Activated T-cell treated with anti-CD3 and anti-CD28 coated beads for 1 hour (primary cell): ENCODE measurements around the gene STIM1.
A peak's percentile ranks its signal among the peaks of the same experiment; 100 is the strongest.

Source experiments
- DNase-seq: peaks from one replicate; pipeline ENCODE4 v3.0.0-alpha.2; 2020; ENCODE audit warnings: low read depth

STIM1 gene

DNA sequence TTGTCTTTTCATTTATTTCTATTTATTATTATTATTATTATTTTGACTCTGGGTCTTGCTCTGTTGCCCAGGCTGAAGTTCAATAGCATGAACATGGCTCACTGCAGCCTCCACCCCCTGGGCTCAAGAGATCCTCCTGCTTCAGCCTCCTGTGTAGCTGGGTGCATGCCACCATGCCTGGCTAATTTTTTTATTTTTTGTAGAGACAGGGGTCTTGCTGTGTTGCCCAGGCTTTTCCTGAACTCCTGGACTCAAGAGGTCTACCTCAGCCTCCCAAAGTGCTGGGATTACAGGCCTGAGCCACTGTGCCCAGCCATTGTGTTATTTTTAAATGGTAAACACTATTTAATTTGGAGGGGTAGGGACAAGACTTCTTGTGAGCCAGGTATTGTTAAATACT lies 215.9 kb downstream of the STIM1 start:
- no peak for DNase-seq

GRCh38 chr11:4071914-4072313 lies 216.4 kb downstream of the STIM1 start:
- DNase-seq: no peak

DNA sequence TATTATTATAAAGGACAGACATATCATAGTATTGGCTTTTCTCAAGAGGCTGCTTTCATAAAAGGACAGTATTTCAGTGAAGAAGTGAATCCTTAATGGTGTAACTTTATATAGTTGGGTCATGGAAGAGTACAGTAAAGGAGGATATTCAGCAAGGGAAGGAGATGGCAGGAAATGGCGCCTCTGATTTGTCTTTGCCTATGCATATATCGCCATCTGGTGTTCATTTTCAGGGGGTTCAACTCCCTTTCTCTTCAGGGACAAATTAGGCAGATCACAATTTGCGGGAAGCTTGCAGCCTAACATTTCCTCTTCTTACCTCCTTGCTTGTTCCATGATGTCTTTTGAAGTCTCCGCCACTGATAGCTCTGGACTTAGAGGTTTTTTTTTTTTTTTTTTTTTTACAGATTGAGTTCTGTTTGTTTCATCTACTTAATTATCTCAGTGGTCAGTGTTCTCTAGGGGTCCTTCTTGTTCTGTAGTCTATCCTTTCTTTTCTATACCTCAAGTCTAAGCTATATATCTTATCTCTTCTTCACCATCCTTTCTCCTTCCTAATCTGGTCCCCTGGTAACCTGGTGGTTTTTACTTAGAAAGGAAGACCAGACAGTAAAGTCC lies 217.3 kb downstream of the STIM1 start:
- DNase-seq: no peak

GRCh38 chr11:4074266-4074665 lies 218.8 kb downstream of the STIM1 start:
- DNase-seq: no peak

- DNase-seq: no peak
These were observed 221.3 kb downstream of the STIM1 start for GRCh38 chr11:4076774-4077173.

- DNase-seq: no peak
These were observed 227.7 kb downstream of the STIM1 start for GRCh38 chr11:4083198-4083597.

DNA sequence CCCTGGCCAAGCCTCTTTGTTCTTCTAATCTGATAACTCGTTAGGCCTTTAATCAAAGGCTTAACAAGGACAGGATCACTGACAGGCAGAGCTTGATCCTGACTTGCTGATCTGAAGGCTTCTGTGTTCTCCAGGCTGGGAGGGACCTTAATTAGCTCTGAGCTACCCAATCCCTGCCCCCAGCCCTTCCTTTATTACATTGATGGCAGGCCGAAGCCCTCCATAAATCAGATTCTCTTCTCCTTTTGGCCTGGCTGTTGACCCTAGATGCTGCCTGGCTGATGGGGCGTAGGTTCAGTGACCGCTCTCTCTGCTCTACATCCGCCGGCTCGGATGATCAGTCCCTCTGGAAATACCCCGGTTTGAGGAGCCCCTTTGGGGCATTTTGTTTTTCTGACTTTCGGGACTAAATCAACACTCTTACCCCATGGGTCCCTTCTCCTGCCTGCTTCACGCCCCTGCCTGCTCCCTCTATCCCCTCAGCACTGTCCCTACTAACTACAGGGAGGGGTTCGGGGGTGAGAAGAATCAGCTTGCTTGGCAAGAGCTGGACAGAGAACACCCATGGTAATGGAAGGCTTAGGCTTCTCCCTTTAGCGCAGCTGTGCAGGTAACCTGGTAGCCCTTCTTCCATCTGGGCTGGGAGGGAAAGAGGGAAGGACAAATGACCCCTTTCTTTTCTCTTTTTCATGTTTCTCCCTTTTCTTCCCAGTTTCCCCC lies 229.1 kb downstream of the STIM1 start:
- no peak for DNase-seq

- no peak for DNase-seq
These were observed 230.1 kb downstream of the STIM1 start for GRCh38 chr11:4085575-4085974.

DNA sequence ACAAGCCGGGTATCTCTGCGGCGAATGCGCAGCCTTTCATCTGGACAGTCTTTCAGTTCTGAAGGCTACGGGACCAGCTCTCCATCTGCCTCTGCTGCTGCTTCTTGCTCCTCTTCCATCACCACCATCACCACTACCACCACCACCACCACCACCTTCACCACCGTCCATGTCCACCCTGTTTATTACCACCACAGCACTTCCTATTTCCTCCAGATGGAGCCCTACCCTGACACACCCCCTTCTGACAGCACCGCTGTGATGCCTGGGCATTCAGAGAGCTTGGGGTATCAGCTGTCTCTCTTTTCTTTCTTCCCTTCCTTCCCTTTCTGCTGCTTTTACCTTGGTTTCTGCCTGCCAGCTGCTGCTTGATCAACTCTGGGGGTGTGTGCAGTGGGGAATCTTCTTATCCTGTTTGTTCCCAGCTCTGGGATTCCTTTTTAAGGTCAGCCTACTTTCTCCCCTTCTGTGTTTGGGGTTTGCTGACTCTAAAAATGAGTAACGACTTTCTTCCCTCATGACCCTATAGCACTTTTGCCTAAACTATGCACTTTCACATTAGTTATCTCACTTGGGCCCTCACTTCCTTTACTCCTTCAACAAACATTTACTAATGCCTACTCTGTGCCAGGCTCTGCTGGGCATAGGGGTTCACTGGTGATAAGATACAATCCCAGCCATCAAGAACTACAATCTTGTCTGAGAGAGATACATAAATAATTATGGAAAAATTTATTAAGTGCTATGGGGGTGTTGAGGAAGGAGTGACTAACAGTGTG lies 231.3 kb downstream of the STIM1 start:
- DNase-seq: no peak

GRCh38 chr11:4087551-4087950 lies 232.1 kb downstream of the STIM1 start:
- no peak for DNase-seq

GRCh38 chr11:4090258-4090657 lies 234.8 kb downstream of the STIM1 start:
- peak; percentile 35 for DNase-seq

DNA sequence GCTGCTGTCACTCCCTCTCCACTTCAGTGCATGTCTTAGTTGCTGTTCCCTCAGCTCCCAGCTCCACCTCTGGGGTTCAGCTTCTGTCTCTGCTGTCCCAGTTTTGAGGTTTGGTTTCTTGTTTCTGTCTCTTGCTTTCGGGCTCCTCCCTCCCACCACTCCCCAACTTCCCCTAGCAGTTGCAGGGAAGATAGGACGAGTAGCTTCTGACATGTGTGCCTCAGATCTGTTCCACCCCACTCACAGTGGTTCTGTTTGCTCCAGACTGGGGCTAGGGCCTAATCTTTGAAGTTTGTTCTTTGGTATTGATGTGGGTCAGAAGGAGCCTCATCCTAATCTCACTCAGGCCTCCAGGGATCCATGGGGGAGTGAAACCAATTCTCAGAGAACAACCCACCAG lies 236.6 kb downstream of the STIM1 start:
- no peak for DNase-seq

DNA sequence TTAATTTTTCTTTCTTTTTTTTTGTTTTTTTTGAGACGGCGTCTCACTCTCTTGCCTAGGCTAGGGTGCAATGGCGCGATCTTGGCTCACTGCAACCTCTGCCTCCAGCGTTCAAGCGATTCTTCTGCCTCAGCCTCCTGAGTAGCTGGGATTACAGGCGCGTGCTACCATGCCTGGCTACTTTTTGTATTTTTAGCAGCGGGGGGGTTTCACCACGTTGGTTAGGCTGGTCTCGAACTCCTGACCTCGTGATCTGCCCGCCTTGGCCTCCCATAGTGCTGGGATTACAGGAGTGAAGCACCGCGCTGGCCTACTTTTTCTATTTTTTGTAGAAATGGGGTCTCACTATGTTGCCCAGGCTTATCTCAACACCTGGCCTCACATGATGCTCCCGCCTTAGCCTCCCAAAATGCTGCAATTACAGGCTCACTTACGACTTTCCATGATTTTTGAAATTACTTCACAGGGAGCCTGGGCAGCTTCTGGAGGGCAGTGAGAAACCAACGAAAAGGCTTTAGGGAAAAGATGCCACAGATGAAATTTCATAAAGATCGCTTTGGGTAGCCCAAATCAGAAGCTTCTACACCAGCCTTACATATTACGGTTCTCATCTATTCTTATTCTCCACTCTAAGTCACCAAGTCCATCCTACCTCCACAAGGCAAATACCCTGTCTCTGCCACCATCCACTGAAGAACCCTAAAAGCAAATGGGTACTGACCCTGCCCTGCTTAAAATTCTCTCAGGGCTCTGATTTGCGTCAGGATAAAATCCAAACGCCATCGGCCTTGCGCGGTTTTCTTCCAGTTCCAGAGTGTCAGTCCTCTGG lies 238.3 kb downstream of the STIM1 start:
- DNase-seq: no peak

- DNase-seq: peak; percentile 86
These were observed 239.2 kb downstream of the STIM1 start, which contains the start of gene RRM1 for GRCh38 chr11:4094348-4095291. RRM1 (plus strand) TSS chr11:4094799; CDS start chr11:4095013, 214 bp downstream.

GRCh38 chr11:4095509-4096230 lies 240.2 kb downstream of the STIM1 start:
- no peak for DNase-seq

DNA sequence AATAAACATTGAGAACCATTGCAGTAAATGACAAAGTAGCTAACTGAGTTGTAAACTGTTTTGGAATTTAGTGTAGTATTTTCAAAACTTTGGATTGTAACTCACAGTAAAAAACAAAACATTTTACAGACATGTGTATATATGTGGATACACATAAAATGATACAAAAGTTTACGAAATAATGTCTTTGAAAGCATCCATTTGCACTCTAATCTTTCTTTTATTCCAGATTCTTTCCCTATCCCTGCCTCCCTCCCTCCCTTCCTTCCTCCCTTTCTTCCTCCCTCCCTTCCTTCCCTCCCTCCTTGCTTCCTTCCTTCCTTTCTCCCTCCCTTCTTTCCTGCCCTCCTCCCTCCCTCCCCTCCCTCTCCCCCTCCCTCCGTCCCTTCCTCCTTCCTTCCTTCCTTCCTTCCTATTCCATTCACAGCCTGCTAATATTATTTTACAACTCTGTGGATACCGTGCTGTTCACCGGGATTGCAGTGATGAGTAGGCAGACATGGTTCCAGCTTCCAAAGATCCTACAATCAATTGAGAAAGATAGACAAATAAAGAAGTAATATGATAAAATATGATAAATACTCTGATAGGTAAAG lies 242.7 kb downstream of the STIM1 start:
- DNase-seq: no peak

- DNase-seq: no peak
These were observed 247.2 kb downstream of the STIM1 start for GRCh38 chr11:4102711-4103110.

- DNase-seq: no peak
These were observed 247.8 kb downstream of the STIM1 start for GRCh38 chr11:4103269-4103668.

DNA sequence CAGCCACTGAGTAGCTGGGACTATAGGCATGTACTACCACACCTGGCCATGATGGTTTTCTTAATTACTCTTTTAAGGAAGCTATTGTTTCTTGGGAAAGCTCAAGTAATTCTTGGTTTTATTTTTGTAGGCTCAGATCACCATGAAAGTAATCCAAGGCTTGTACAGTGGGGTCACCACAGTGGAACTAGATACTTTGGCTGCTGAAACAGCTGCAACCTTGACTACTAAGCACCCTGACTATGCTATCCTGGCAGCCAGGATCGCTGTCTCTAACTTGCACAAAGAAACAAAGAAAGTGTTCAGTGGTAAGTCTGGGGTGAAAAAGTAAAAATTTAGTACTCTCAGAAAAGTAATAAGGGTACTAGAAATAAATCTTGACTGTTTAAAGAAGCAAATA lies 250.5 kb downstream of the STIM1 start:
- DNase-seq: no peak

GRCh38 chr11:4111834-4112233 lies 256.4 kb downstream of the STIM1 start:
- no peak for DNase-seq
